HG03045 (cell line): ENCODE data around the gene PYM1.
"Not testable (repeated sequence)": the region's sequence is repeated elsewhere in the genome, so short reads cannot be mapped to it uniquely, and the experiment has no call there.

Experiments
- ATAC-seq: cut with Tn5 transposase; IDR thresholded peaks from one replicate; pipeline ENCODE4 v1.9.1; 2021; ENCODE audit warnings: mild to moderate bottlenecking, moderate library complexity; ENCODE audit not compliant: unreplicated experiment

Gene PYM1

DNA sequence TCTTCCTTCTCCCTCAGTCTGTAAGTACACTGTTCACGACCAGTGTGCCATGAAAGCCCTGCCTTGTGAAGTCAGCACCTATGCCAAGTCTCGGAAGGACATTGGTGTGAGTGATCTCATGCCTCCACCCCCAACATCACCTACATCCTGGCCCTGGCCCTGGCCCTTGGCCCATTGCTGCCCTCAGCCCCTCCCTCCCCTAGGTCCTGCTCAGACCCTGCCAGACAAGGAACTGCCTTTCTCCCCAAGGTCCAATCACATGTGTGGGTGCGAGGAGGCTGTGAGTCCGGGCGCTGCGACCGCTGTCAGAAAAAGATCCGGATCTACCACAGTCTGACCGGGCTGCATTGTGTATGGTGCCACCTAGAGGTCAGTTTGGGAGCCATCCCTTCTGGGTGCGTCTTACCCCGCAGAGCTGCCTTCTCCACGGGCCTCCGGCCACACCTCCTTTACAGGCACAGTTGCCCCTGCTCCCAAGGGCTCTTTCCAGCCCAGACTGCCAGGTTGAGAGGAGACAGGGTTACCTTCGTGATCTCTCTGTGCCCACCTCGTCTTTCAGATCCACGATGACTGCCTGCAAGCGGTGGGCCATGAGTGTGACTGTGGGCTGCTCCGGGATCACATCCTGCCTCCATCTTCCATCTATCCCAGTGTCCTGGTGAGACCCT is 12.5 kb upstream of the PYM1 start:
- peak; percentile 90 for ATAC-seq

DNA sequence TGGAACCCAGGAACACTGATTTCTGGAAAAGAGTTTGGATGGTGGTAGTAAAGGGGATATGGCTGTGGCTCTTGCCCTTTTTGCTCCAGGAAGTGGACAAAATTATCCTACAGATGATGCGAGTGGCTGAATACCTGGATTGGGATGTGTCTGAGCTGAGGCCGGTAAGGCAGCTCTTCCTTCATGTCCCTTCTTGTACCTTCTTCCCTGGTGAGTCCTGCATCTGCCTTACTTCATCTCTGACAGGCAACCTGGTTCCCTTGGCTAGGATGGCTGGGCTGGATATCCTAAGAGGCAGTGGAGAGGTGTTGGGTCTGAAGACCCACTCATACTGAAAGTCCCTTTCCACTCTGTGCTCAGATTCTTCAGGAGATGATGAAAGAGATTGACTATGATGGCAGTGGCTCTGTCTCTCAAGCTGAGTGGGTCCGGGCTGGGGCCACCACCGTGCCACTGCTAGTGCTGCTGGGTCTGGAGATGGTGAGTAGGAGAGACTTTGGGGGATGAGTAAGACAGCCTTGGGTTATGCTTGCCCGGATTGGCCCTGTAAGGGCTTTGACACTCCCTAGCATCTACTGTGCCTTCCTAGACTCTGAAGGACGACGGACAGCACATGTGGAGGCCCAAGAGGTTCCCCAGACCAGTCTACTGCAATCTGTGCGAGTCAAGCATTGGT is 11.3 kb upstream of the PYM1 start:
- no peak for ATAC-seq

DNA sequence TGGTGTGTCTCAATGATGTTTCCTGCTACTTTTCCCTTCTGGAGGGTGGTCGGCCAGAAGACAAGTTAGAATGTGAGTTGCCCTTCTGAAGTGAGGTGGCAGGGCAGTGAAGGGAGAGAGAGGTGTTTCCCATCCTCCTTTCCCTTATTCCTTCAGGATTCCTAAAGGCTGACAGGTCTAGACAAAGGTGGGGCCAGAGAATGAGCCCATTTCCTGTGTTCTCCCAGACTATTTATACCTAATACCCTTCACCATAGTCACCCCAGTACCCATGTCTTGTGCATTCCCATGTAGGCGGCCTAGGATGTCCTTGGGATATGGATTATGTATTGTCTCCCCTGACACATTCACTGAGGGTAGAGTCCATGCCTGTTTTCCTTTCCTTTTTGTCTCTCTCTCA is 10.3 kb upstream of the PYM1 start:
- no peak for ATAC-seq

DNA sequence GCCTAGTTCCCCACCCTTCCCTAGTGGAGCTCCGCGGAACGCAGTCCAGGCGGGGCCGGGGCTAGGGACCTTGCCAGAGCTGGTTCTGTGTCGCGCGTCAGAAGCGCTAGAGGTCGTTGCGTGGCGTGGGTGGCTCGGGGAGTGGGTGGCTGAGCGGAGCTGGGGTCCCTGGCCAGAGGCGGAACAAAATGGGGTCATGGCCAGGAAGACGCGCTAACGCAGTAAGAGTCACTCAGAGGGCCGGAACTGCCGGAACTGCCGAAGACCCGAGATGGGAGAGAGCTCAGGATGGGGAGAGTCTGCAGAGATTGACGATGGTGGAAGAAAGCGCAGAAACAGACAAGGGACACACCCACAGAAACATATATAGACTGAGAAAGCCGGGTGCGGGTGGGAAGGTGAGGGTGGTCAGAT is 8.1 kb upstream of the PYM1 start:
- ATAC-seq: no peak

DNA sequence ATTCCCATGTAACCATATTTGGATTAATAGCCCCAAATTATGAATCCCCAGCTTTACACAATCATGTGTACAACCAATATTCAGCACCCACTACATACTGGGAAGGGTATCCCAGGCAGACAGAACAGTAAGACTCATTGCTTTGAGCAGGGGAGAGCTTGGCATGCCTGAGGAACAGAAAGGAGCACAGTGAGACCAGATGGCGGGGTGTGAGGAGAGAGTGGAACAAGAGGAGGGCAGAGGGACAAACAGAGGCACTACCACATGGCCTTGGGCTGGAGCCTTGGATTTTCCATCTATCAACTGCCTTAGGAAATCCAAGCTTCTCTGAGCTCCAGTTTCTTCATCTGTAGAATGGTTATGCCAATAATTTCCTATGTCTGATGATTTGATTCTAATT is 7.1 kb upstream of the PYM1 start:
- no peak for ATAC-seq

DNA sequence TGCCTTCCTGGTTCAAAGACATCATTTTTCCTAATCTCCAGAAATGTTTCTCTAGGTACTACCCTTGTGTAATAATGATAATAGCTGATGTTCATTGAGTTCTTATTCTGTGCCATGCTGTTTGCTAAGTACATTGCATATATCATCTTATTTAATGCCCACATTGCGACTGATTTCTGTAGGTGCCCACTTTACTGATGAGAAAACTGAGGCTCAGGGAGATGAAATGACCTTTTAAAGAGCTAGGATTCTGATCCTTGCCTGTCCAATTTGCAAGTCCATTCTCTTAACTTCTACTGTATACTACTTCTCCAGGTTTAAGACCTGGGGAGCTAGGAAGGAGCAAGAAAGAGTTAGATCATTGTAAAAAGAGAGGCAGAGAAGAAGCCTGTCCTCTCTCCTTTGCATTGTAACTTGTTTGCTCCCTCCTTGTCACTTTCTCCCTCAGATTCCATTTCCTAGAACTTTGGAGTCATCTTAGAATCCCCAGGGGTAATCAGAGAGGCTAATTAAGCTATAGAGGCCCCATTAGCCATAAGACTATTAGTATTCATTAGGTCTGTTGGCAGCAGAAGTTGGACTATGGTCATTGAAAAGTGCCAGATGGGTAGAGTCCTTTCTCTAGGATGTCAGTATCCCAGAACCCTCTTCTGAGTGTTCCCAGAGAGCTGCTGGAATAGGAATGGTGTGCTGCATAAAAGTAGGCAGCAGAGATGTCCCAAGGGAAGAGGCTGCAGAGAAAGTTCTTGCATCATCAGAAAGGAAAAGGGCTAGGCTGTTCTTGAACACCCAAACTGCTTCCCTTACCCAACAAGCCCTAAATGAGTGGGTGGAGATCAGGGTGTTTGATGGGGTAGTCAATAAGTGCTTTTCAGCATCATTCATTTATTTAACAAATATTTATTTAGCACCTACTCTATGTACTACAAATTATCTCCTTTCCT is 6.4 kb upstream of the PYM1 start:
- ATAC-seq: no peak

DNA sequence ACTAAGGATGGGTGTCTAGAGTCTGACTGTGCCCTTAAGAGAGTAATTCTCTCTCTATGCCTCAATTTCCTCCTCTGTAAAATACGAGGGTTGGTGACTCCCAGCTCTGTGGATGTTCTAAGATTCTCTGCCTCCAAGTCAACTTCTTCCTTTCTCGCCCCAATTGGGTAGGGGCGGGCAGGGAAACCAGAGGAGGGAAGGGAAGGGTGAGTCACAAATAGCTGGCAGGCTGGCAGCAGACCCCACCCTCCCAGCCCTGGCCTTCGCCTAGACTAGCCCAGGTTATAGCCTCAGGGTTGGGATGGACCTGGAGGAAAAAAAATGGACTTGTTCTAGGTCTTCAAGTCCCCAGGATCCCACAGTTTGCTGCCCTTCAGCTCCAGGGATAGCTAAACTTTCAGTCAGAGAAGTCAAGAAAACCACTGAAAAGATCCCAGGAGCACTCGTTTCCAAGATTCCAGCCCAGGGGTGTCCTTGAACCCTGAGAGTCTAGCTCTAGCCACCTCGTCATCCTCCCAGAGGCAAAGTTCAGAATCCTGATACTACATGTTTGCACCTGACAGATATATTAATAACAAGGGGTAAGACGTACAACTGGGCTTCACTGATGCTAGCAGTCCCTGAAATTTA is 5.6 kb upstream of the PYM1 start:
- ATAC-seq: no peak

DNA sequence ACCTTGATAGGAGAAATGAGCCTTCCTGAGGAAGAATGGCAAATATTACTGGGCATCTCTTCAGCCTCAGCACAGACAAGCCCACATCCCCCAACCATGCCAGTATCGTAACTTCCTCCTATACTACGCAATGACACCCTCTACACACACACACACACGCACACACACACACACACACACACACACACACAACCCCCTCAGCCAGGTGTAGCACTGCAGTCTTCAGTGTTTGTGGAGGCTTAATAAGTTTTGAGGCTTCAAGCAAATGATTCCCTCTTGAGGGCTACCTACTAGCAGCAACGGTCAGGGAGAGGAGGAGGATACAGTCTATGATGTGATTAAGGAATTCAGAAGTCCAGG is 4.8 kb upstream of the PYM1 start:
- ATAC-seq: no peak

DNA sequence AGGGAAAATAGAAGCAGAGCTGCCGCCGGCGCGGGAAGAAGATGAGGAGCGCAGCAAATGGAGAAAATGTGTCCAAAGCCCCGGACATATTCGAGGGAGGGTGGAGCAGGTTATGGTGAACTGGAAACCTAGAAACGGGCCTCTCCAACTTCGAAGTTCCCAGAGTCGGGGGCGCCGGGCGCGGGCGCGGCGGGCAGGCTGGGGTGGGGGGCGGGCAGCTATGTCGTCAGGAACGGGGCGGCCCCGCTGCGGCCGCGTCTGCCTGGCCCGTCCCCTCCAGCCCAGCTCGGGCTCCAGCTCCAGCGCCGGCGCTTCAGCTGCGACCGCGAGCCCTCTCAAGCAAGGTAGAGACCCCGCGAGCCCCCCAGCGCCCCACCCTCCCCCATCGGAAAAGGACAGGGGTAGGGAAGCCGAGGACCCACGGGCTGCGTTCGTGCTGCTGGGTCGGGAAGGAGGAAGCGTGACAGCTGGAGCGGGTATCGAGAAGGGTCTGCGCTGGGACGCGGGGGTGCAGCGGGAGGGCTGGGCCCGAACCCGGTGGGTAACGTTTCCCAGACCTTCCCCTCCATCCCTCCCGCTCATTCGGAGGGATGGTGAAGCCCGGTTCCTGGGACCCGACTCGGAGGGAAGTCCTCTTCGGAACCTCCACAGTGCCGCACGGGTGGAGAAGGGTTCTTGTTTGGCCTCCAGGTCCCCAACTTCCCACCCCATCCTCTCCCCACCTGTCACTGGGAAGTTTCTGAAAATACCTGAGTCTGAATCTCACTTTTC is 4.3 kb upstream of the PYM1 start:
- no peak for ATAC-seq

DNA sequence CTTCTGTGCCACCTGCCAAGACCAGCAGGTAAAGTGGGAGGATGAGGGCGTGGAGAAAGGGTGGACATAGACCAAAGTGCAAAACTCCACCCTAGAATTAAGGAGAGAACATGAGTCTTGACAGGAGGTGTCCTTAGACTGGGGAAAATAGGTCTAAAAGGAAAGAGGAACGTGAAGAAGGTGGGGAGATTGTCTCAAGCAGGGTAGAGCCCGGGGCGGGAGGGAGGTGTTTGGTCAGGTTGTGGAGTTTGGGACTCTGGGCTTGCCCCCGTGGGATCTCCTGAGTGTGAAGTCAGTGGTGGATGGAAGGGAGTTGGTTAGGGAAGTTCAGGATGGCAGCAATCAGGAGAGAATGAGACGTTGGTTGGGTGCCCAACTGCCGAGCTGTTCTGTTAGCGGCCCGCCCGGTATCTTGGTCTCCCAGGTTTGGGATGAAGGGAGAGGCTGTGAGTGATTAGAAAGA is 3.7 kb upstream of the PYM1 start:
- no peak for ATAC-seq

DNA sequence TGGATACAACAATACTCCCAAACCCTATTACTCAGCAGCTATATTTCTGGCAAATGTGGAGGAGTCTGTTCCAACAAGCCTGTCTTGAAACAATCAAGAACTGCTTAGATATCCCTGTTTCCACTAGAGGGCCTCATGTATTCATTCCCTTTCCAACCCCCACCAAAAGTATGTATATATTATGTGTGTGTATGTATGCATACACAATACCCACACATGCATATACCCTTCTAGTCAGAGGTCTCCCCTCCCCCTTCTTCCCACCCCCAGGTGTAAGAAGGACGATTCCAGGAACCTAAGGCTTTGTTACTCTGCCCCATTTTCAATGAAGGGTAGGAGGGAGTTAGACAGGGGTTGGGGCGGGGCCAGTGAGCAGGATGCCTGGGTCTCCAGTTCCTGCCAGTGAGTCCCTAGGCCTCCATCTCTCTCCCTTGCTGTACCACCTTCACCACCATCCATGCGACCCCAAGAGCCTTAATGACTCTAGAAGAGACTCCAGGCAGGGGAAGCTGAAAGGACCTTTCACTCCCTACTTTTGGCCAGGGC is 3.1 kb upstream of the PYM1 start, which contains the start of gene DGKA:
Gene DGKA, plus strand, starts transcription at position 392 of the 546 bp plus-strand sequence. CDS start 5,342 bp downstream, outside the sequence.
- no peak for ATAC-seq

DNA sequence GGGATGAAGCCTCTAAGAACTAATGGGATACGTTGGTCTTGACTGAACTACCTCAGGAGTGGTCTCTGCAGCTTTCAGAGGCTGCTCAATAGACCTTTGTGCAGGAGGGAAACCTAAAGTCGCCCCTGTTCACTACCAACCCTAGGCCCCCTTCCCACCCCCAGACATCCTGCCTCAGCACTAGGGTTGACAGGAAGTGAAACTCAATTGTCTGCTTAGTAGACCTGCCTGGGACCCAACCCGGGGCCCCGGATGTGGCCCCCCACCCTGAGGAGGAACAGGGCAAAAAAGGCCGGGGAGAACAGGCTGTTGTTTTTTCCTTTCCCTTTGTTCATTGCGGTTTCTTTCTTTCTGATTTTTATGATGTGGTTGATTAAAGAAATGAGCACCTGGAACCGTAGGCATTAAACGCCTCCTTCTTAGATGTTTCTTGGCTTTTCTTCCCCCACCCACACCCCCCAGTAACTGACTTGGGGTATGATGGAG is 1.7 kb upstream of the PYM1 start:
- no peak for ATAC-seq

DNA sequence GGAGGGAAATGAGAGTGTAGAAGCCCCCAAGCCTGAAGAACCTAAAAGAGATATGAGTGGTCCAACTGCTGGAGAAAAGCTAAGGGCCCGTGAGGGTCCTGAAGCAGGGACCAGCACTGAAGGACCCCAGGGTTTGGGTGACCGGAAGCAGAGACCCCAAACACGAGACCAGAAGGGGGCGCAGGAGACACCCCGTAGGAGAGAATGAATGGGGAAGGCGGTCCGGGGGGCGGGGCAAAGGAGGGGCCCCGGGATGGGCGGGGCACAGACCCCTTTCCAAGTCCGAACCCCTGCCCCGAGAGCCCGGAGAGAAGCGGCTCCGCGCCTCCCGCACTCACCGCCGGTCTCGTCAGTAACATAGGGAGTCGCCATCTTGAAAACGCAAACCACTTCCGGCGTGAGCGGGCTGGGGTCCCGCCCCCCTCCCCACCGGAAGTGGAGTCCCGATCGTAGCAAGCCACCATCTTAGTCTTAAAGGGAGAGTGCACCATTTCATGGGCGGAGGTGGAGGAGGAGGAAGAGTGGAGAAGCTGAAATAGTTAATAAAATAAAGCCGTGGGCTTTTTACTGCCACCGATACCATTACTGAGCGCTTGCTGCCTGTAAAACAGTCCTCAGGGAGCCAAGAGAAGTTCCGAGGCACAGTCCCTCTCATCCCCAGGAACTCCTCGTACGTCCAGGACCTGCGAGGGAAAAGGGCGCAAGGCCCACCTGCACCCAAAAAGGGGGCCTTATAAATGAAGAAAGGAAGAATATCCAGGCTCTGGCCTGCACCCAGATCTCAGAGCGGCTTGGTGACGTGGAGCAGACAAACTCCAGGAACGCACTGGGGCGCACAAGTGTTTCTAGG is 731 bp downstream of the PYM1 start:
- peak; percentile 57 for ATAC-seq

DNA sequence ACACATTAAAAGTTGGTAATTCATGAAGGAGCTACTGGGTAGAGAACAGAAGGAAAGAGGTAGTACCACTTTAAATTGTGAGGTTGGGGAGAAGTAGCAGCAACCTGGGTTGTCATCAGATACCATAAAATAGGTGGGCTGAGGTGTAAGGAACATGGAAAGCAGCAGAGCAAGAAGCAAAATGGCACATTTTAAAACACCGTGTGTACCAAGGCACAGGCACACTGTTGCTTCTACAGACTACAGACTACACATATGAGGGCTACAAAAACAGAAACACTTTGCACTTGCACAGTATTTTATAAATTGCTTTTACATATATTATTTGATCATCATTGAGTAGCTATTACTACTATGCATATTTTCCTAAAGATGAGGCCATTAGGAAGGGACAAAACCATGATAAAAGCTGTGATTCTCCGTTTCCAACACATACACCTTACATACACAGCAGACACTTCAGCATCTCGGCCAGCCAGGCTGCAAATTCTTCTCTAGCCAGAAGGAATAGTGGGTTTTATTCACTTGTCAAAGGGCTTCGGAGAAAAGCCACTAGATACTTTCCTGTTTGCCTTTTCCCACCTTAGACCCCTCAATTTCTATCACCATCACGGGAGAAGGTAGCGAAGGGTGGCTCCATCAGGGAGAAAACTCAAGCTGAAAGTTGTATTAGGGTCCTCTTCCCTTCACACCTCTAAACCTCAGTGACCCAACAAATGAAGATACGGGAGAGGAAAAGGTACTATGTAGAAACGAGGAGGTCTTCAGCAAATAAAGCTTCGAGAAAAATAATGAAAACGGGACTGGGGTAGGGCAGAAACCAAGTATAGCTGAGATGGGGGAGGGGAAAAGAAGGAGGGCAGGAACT is 1.6 kb downstream of the PYM1 start:
- ATAC-seq: no peak

DNA sequence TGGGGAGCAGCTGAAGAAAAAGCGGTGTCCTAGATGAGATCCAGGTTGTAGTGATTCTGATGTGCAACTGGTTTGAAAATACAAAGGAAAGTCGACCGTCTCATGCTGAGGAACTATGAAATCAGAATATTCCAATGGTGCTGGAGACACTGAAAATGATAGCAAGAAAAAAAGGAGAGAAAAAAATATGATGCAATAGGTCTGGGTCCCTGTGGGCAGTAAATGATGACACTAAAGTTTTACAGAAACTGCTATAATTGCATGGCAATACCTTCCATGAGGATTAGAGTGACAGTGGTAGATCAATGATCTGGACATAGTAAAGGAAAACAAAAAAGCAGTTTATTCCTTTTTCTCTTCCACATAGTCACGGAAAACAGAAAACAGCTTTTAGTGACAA is 2.3 kb downstream of the PYM1 start:
- ATAC-seq: no peak

DNA sequence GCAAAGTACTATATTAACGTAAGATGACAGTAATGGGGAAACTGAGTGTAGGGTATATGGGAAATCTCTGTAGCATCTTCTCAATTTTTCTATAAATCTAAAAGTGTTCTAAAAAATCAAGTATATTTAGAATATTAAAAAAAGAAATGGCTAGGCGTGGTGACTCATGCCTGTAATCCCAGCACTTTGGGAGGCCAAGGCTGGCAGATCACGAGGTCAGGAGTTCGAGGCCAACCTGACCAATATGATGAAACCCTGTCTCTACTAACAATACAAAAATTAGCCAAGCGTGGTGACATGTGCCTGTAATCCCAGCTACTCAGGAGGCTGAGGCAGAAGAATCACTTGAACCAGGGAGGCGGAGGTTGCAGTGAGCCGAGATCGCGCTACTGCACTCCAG is 4.0 kb downstream of the PYM1 start:
- not testable (repeated sequence) for ATAC-seq

DNA sequence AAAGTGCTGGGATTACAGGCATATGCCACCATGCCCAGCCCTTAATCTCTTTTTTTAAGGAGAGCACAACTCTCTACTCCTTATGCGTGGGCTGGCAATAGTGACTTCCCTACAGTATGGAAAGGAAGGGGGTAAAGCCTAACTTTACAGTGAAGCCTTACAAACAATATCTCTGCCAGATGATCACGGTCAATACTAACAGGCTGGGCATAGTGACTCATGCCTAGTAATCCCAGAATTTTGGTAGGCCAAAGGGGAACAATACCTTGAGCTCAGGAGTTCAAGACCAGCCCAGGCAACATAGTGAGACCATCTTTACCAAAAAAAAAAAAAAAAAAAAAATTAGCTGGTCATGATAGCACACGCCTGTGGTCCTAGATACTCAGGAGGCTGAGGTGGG is 5.6 kb downstream of the PYM1 start:
- ATAC-seq: no peak

DNA sequence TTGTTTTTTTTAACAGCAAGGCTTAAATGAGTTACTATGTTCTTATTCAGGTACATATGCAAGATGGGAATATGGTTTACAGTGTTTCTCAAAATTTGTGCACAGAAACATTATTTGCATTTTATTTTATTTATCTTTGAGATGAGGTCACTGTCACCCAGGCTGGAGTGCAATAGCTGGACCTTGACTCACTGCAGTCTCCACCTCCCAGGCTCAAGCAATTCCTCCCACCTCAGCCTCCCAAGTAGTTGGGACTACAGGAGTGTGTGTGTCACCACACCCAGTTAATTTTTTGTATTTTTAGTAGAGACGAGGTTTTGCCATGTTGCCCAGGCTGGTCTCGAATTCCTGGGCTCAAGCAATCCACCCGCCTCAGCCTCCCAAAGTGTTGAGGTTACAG is 8.7 kb downstream of the PYM1 start:
- ATAC-seq: not testable (repeated sequence)
